Esophagus squamous epithelium (tissue), 5 donors: ENCODE measurements around the gene PRELID2. TPM values are rescaled to one million over a fixed set of nuclear protein-coding genes. Genes with fewer than 3 reads are reported as not detected.

Source experiments
- DNase-seq: peaks from one replicate; lab custom pipeline; 2025; lab: John Stamatoyannopoulos, UW
- H3K27ac ChIP-seq, 4 donors: fragments of 200-600 bp; sonication (generic); one replicate each; pipeline ENCODE4 v1.5.1; 2016 to 2019; ENCODE audit warnings: mild to moderate bottlenecking in 1 of 4
- H3K27me3 ChIP-seq, 4 donors: fragments of 200-600 bp; sonication (generic); 1 replicate in 3 of 4; 2 replicates in 1 of 4; pipeline versions ENCODE4 v1.5.1 to v1.6.0; 2017 to 2021; ENCODE audit warnings: antibody characterized with exemption in 1 of 4
- H3K36me3 ChIP-seq, 3 donors: fragments of 200-600 bp; sonication (generic); one replicate each; pipeline ENCODE4 v1.5.1; 2016 to 2019
- H3K4me1 ChIP-seq, 3 donors: fragments of 200-600 bp; sonication (generic); one replicate each; pipeline ENCODE4 v1.5.1; 2017 to 2019
- H3K4me3 ChIP-seq, 4 donors: fragments of 200-600 bp; sonication (generic); 1 replicate in 3 of 4; 2 replicates in 1 of 4; pipeline ENCODE4 v1.5.1; 2016 to 2019; ENCODE audit warnings: mild to moderate bottlenecking in 2 of 4, moderate library complexity in 1 of 4
- H3K9me3 ChIP-seq, 3 donors: fragments of 200-600 bp; sonication (generic); one replicate each; pipeline ENCODE4 v1.5.1; 2016 to 2019
- POLR2A ChIP-seq, 4 donors: fragments of 450-650 bp; IDR thresholded peaks; one replicate each; pipeline ENCODE4 v1.6.1; 2017; ENCODE audit warnings: antibody characterized with exemption in 4 of 4, mild to moderate bottlenecking in 4 of 4, moderate library complexity in 3 of 4
- WGBS, 2 donors: methylation state at CpG; one replicate each; pipeline ENCODE4 v1.1.5; 2018; 5-methylcytosine and 5-hydroxymethylcytosine counted together
- intact Hi-C: fragments of 100-400 bp; cut with DNase I; formaldehyde crosslinking; loops from one replicate; pipeline ENCODE4 v1.15.0; 2022
- total RNA-seq, 4 donors: library from RNA; depleted of rRNA; stranded (reverse); fragments of >200 nt; gene quantifications; one replicate each; pipeline ENCODE4 v1.1.0, GENCODE V29; 2016
- TF ChIP-seq, protein P1 (sequence below), 6 experiments: fragments of 450-650 bp in 4 of 6; fragments of 200-600 bp in 2 of 6; sonication (generic) in 2 of 6; IDR thresholded peaks; one replicate each; pipeline ENCODE4 v1.5.1; 2016 to 2019; ENCODE audit warnings: antibody characterized with exemption in 6 of 6, mild to moderate bottlenecking in 4 of 6, moderate library complexity in 4 of 6
- donor health status: DM: yes; HTN: yes; CAD: no.

Gene PRELID2
- 10 to 100 TPM in 1 of 4 donors, 1 to 10 TPM in 2, under 1 TPM in 1; 0.68 to 12.6 (median 6.5) TPM for total RNA-seq

- TF ChIP-seq, protein P1, sequence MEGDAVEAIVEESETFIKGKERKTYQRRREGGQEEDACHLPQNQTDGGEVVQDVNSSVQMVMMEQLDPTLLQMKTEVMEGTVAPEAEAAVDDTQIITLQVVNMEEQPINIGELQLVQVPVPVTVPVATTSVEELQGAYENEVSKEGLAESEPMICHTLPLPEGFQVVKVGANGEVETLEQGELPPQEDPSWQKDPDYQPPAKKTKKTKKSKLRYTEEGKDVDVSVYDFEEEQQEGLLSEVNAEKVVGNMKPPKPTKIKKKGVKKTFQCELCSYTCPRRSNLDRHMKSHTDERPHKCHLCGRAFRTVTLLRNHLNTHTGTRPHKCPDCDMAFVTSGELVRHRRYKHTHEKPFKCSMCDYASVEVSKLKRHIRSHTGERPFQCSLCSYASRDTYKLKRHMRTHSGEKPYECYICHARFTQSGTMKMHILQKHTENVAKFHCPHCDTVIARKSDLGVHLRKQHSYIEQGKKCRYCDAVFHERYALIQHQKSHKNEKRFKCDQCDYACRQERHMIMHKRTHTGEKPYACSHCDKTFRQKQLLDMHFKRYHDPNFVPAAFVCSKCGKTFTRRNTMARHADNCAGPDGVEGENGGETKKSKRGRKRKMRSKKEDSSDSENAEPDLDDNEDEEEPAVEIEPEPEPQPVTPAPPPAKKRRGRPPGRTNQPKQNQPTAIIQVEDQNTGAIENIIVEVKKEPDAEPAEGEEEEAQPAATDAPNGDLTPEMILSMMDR (IDR thresholded peaks at IDR 0.05), result peak in 1 of 6 experiments; percentile 16
- TF ChIP-seq POLR2A (IDR thresholded peaks at IDR 0.05), result peak in 2 of 4 donors; percentile 43 to 59
- peak; percentile 10 for DNase-seq
- peak within 1 kb of the TSS; percentile 37 to 76 (median 59) for H3K4me3 ChIP-seq
- no peaks in the 10 kb centered on the region for H3K27me3 ChIP-seq
- intact Hi-C loops, result no loop called here
- WGBS, 2 donors, result 1 to 6% methylated on average over 17 to 20 of the region's 71 CpGs
- no peaks in the 10 kb centered on the region for H3K9me3 ChIP-seq
- H3K4me1 ChIP-seq, result peaks cover 0 to 46% (median 13%) of the 10 kb centered on the region in 3 donors
- no peaks in the 10 kb centered on the region for H3K36me3 ChIP-seq
- peak within 1 kb of the TSS; percentile 64 to 78 (median 74) for H3K27ac ChIP-seq
Measured at GRCh38 chr5:145834917-145835847, at the start of gene PRELID2. Gene PRELID2, minus strand, starts transcription at chr5:145835342. Its CDS starts 91 bp downstream, at chr5:145835251.

DNA sequence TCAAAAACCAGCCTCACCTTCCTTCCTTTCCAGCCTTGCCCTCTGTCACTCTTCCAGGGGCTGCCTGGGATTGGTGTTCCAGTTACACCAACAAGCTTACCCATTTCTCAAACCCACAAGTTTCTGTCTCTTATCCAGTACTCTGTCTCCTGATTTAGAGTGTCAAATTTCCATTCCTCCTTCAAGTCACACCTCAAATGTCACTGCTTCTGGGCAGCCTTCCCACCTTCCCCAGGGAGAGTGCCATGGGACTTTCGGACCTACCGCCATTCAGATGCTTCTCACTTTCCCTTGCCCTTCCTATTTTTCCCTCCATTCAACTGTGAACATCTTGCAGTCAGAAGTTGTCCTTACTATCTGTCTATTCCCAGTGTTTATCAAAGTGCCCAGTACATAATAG lies 39.6 kb upstream of the PRELID2 start:
- Histone ChIP-seq H3K27ac (no peak overlapping the region), H3K9me3 (no peaks in the 10 kb centered on the region), H3K27me3 (no peaks in the 10 kb centered on the region), H3K4me1 (no peaks in the 10 kb centered on the region), H3K36me3 (no peaks in the 10 kb centered on the region), H3K4me3 (no peak overlapping the region)
- TF ChIP-seq, protein P1 (IDR thresholded peaks at IDR 0.05), result no peak
- TF ChIP-seq POLR2A (IDR thresholded peaks at IDR 0.05), result no peak
- intact Hi-C loops, result no loop called here
- DNase-seq, result no peak
- WGBS, 2 donors, result 89 to 90% methylated on average over 2 of the region's 2 CpGs

GRCh38 chr5:145872914-145873313 lies 37.8 kb upstream of the PRELID2 start, which contains the start of gene GRXCR2:
Gene GRXCR2, minus strand, starts transcription at chr5:145873014. Its CDS starts 46 bp downstream, at chr5:145872968.
- Histone ChIP-seq H3K4me3 (no peak within 1 kb of the TSS), H3K36me3 (no peaks in the 10 kb centered on the region), H3K4me1 (no peaks in the 10 kb centered on the region), H3K27me3 (no peaks in the 10 kb centered on the region), H3K9me3 (no peaks in the 10 kb centered on the region), H3K27ac (no peak within 1 kb of the TSS)
- TF ChIP-seq, protein P1 (IDR thresholded peaks at IDR 0.05), result no peak
- TF ChIP-seq POLR2A (IDR thresholded peaks at IDR 0.05), result no peak
- 62 to 76% methylated on average over 3 of the region's 3 CpGs for WGBS, 2 donors
- no peak for DNase-seq
- intact Hi-C loops, result no loop called here

DNA sequence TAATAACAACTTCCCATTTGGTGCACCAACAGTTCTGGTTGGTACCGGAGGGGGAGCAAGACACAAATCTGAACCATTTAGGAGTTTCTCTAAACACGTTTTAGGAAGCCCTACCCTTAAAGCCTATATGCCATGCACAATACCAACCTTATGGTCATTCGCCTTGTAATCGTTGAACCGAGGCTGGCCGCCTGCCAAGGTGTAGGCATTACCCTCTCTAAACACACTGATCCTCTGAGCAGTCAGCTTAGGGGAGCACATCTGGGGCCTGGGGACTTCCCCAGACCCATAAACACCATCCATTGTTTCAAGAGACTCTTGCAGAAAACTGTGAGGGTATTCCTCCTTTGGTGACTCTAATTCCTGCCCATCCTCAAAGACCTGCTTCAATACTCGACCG lies 37.3 kb upstream of the PRELID2 start:
- 61 to 76% methylated on average over 8 of the region's 8 CpGs for WGBS, 2 donors
- Histone ChIP-seq H3K27me3 (no peaks in the 10 kb centered on the region), H3K4me1 (no peaks in the 10 kb centered on the region), H3K36me3 (no peaks in the 10 kb centered on the region), H3K27ac (no peak overlapping the region), H3K9me3 (no peaks in the 10 kb centered on the region), H3K4me3 (no peak overlapping the region)
- intact Hi-C loops, result no loop called here
- TF ChIP-seq POLR2A (IDR thresholded peaks at IDR 0.05), result no peak
- TF ChIP-seq, protein P1 (IDR thresholded peaks at IDR 0.05), result no peak
- no peak for DNase-seq

GRCh38 chr5:145869753-145870152 lies 34.6 kb upstream of the PRELID2 start:
- no peak overlapping the region for H3K27ac ChIP-seq
- no peak overlapping the region for H3K4me3 ChIP-seq
- TF ChIP-seq, protein P1 (IDR thresholded peaks at IDR 0.05), result no peak
- TF ChIP-seq POLR2A (IDR thresholded peaks at IDR 0.05), result no peak
- no peaks in the 10 kb centered on the region for H3K36me3 ChIP-seq
- WGBS, 2 donors, result 72 to 83% methylated on average over 4 of the region's 4 CpGs
- H3K9me3 ChIP-seq, result no peaks in the 10 kb centered on the region
- no peaks in the 10 kb centered on the region for H3K27me3 ChIP-seq
- intact Hi-C loops, result no loop called here
- H3K4me1 ChIP-seq, result no peaks in the 10 kb centered on the region
- no peak for DNase-seq
